Left cardiac atrium (tissue), 4 donors: Measurements from ENCODE around the gene DCTN4. TPM values are rescaled to one million over a fixed set of nuclear protein-coding genes. Genes with fewer than 3 reads are reported as not detected.

Experiments
- ATAC-seq, 2 donors: fragments of 200-7000 bp; cut with Tn5 transposase; one replicate each; pipeline ENCODE4 v1.9.1; 2020; ENCODE audit warnings: mild to moderate bottlenecking in 2 of 2, moderate library complexity in 2 of 2
- DNase-seq: peaks from one replicate; pipeline ENCODE4 v3.0.0-alpha.2; 2020
- intact Hi-C, 2 donors: fragments of 100-400 bp; cut with DNase I; formaldehyde crosslinking; loops; one replicate each; pipeline versions ENCODE4 v1.14.1 to v1.15.1; 2022 to 2023
- total RNA-seq, 2 donors: library from RNA; stranded (reverse); fragmentation: NEBNext Ultra II Directional; extraction: Animal tissue kit (Norgen Biotek cat#: 25700); gene quantifications; one replicate each; pipeline ENCODE4 v1.2.1, GENCODE V29; 2021
- donor health status: DM: no; HTN: yes; CAD: no.
- donor health status: DM: no; HTN: yes; CAD: no; lungs with severe emphysema.
- donor health status: DM: yes; HTN: yes; CAD: no.
- donor health status: Dilated cardiomyopathy.

The DCTN4 gene
- total RNA-seq, 2 donors from 2014 or later: 37.8 to 48.1 TPM

- no peak for DNase-seq
- intact Hi-C loops: no loop called here
- ATAC-seq: no peak
Observed at GRCh38 chr5:150779397-150780186, 20.8 kb upstream of the DCTN4 start.

GRCh38 chr5:150778517-150779396, 19.9 kb upstream of the DCTN4 start, which contains the start of gene SMIM3:
Gene SMIM3, plus strand, starts transcription at chr5:150778757. Its CDS starts 16,684 bp downstream, at chr5:150795441.
- ATAC-seq (peak; percentile 85 to 87), DNase-seq (peak; percentile 87)
- intact Hi-C loops: no loop called here

- intact Hi-C loops: no loop called here
- ATAC-seq: peak in 1 of 2 donors; percentile 8
- no peak for DNase-seq
Observed at GRCh38 chr5:150778088-150778516, 19.3 kb upstream of the DCTN4 start.

GRCh38 chr5:150777685-150778084, 18.9 kb upstream of the DCTN4 start:
- intact Hi-C loops: no loop called here
- DNase-seq (no peak), ATAC-seq (no peak)

- DNase-seq (no peak), ATAC-seq (peak in 1 of 2 donors; percentile 33)
- intact Hi-C loops: no loop called here
Observed at GRCh38 chr5:150774145-150774544, 15.3 kb upstream of the DCTN4 start.

GRCh38 chr5:150771034-150771795, 12.4 kb upstream of the DCTN4 start:
- ATAC-seq (no peak), DNase-seq (no peak)
- intact Hi-C loops: no loop called here

- intact Hi-C loops: no loop called here
- DNase-seq (no peak), ATAC-seq (no peak)
Observed at GRCh38 chr5:150766251-150766650, 7.4 kb upstream of the DCTN4 start.

- no peak for DNase-seq
- intact Hi-C loops: no loop called here
- no peak for ATAC-seq
Observed at GRCh38 chr5:150765799-150766169, 7.0 kb upstream of the DCTN4 start.

GRCh38 chr5:150765011-150765798, 6.4 kb upstream of the DCTN4 start:
- no peak for DNase-seq
- peak in 1 of 2 donors; percentile 19 for ATAC-seq
- intact Hi-C loops: no loop called here

GRCh38 chr5:150764530-150764929, 5.7 kb upstream of the DCTN4 start:
- ATAC-seq (peak in 1 of 2 donors; percentile 32), DNase-seq (no peak)

GRCh38 chr5:150763023-150763769, 4.4 kb upstream of the DCTN4 start:
- peak; percentile 3 to 44 for ATAC-seq

More at GRCh38 chr5:150764530-150764929, 5.7 kb upstream of the DCTN4 start:
- intact Hi-C loops: no loop called here

GRCh38 chr5:150762211-150762610, 3.4 kb upstream of the DCTN4 start:
- ATAC-seq: no peak
- intact Hi-C loops: no loop called here
- DNase-seq: no peak

More at GRCh38 chr5:150763023-150763769, 4.4 kb upstream of the DCTN4 start:
- intact Hi-C loops: no loop called here
- peak; percentile 72 for DNase-seq

GRCh38 chr5:150759334-150759583, 442 bp upstream of the DCTN4 start:
- intact Hi-C loops: no loop called here
- no peak for ATAC-seq
- no peak for DNase-seq

GRCh38 chr5:150758203-150758530, 650 bp downstream of the DCTN4 start:
- ATAC-seq: peak; percentile 4 to 44
- peak; percentile 42 for DNase-seq
- intact Hi-C loops: no loop called here

- DNase-seq (no peak), ATAC-seq (no peak)
- intact Hi-C loops: no loop called here
Observed at GRCh38 chr5:150757087-150757649, 1.6 kb downstream of the DCTN4 start.

- intact Hi-C loops: no loop called here
- DNase-seq: no peak
- no peak for ATAC-seq
Observed at GRCh38 chr5:150753863-150754262, 5.0 kb downstream of the DCTN4 start.

GRCh38 chr5:150753463-150753862, 5.4 kb downstream of the DCTN4 start:
- ATAC-seq: no peak
- intact Hi-C loops: no loop called here
- no peak for DNase-seq
